ENCODE results near the gene RBMXL2.

The RBMXL2 gene

DNA sequence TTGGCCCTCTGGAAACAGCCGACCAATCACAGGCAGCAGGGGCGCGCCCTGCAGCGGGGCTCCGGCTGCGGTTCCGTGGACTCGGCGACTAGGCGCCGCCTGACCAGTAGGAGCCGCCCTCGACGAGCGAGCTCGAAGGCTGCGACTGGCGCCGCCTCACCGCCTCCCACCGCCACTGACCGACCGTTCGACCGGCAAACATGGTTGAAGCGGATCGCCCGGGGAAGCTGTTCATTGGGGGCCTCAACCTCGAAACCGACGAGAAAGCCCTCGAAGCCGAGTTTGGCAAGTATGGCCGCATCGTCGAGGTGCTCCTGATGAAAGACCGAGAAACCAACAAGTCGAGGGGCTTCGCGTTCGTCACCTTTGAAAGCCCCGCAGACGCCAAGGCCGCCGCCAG is at the start of gene RBMXL2:
Gene RBMXL2 (plus strand): TSS at position 78 of the 400 bp plus-strand sequence. CDS start 123 bp downstream, at position 201.
- no peak for DNase-seq

- DNase-seq, result no peak
These were observed 42.2 kb upstream of the RBMXL2 start for GRCh38 chr11:7046474-7047175.

- DNase-seq, result no peak
These were observed 38.6 kb upstream of the RBMXL2 start for GRCh38 chr11:7050191-7050590.

GRCh38 chr11:7056828-7057513 is 31.8 kb upstream of the RBMXL2 start:
- DNase-seq, result no peak

DNA sequence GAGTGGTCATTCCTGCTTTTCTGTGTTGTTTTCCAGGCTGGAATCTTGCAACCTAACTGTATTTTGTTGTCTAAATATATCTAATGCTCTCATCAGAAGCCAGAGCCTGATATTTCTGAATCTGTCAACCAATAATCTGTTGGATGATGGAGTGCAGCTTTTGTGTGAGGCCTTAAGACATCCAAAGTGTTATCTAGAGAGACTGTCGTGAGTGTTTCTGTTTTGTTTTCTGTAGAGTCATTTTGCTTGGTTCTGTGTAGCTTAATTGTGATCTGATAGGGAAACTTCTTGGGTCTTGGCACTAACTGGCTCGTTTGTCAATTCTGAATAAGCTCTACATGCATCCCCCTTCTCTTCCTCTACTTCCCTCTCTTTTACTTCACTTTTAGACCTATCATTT is 31.2 kb upstream of the RBMXL2 start:
- DNase-seq, result no peak

GRCh38 chr11:7060868-7061267 is 27.9 kb upstream of the RBMXL2 start:
- no peak for DNase-seq

DNA sequence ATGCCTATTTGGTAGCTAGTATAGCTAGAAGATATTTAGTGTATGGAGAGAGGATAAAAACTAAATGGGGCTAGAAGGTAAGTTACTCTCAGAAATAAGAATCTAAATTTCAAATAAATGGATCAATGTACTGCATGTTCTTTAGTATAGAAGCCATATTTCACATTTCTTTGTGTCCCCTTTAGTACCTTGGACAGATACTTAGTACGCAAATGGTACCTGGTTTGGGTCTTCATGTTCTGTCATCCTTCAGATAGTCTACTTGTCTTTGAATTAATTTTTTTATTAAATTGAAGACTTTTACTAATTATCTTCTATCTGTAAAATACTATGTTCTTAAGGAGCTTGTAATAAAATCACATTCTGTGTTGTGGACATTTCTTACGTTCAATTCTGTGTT is 26.3 kb upstream of the RBMXL2 start:
- no peak for DNase-seq

DNA sequence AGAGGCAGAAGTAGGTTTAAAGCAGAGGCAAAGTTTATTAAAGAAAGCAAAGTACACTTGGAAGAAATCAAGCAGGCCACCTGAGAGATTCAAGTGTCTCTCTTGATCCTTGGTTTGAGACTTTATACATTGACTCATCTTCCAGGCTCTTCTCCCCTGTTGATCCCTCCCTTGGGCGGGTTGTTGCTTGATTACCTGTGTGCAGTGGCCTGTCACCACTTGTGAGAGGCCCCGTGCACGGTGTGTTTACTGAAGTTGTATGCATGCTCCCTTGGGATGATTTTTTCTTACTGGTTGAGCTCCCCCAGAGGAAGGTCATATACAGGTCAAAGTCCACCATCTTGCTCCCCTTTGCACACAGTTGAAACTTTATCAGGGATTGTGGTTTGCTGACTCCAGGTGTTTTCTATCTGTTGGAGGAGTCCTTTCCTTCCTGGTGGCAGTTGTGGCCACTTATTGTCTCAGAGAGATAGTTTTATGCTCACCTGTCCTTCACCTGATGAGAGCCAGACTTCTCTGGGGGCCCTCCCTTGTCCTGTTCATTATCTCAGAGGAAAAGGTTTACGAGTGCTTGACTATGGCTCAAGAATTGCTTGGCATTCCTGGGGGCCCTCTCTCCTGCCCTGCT is 16.3 kb upstream of the RBMXL2 start:
- no peak for DNase-seq

DNA sequence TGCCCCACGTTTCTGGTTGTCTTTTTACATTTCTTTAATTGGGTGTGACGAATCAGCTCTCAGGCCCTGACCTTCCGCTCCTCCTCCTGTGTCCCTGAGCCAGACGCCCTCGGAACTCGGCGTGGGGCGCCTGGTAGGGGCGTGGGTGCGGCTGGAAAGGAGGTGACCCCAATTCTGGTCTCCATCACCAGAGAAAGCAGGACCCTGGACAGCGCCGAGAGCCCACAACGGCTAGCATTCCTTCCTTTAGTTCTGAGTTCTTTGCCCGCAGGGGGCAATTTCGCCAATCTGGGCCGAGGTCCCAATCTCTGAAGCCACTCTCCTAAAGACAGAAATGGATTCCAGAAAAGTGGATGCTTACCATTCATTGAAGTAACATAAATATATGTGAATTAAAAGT is 11.7 kb upstream of the RBMXL2 start:
- DNase-seq, result no peak

- no peak for DNase-seq
These were observed 9.2 kb upstream of the RBMXL2 start for GRCh38 chr11:7079545-7080135.

DNA sequence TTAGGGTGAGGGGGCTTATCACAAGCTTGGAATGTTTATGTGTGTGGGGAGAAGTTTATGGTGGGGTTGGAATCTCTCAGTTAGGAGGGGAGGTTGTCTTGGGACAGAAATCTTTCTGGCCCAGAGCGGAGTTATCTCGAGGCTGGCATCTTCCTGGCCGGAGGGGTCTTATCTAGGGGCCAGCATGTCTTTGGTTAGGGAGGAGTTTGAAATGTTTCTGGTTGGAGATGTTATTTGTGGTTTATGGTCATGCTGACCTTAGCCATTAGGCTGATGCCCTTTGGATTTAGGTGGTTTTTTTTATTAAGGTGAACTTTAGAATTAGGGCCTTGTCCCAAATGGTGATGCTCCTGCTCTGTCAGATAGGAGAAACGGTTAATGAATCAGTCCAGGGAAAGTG is 7.9 kb upstream of the RBMXL2 start:
- DNase-seq, result no peak

GRCh38 chr11:7081441-7081840 is 7.4 kb upstream of the RBMXL2 start:
- no peak for DNase-seq

DNA sequence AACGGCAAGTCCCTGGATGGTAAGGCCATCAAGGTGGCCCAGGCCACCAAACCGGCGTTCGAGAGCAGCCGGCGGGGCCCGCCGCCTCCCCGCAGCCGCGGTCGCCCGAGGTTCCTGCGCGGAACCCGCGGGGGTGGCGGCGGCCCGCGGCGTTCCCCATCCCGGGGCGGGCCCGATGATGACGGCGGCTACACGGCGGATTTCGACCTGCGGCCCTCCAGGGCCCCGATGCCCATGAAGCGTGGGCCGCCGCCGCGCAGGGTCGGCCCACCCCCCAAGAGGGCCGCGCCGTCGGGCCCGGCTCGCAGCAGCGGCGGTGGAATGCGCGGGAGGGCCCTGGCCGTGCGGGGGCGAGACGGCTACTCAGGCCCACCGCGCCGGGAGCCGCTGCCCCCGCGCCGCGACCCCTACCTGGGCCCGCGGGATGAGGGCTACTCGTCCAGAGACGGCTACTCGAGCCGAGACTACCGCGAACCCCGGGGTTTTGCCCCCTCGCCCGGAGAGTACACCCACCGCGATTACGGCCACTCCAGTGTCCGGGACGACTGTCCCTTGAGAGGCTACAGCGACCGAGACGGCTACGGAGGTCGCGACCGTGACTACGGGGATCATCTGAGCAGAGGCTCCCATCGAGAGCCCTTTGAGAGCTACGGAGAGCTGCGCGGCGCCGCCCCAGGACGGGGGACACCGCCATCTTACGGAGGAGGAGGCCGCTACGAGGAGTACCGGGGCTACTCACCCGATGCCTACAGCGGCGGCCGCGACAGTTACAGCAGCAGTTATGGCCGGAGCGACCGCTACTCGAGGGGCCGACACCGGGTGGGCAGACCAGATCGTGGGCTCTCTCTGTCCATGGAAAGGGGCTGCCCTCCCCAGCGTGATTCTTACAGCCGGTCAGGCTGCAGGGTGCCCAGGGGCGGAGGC is 792 bp downstream of the RBMXL2 start:
- DNase-seq, result no peak

DNA sequence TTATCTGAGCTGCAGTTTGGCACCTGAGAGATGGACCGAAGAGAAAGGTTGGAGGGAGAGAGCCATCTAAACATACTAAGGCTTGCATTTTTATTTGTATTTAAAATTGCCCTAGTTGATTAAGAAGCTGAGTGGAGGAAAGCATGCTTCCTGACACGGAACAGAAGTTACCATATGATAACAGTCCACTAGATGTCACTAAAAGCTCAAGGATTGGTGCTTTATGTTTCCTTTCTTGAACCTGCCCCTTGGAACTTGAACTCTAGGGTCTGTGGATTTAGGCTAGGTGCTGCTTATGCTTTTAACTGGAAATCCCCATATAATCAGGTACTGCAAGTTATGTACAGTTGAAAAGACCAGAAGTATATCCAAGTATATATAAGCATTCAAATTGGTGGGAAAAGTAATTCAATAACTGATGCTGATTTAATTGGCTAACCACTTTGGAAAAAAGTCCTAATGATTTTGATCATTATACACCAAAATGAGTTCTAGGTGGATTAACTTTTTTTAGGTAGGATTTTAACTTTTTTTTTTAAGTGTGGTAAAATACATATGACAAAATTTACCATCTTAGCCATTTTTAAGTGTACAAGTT is 9.5 kb downstream of the RBMXL2 start:
- DNase-seq, result no peak

DNA sequence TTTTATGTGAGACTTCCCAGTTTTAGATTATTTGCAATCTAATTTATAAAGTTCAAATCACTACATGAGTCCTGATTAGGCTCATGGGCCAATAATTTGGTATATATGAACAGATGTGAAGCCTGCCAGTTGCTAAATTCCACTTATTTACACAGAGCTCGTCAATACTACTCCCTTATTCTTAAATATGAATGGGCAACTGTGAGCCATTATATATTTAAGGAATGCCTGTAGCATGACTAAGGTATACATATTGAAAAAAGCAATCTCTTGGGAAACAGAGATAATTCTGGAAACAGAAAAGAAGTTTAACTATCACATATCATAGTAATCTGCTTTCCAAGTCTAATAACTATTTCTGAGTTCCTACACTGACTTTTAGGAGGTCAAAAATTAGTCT is 27.0 kb downstream of the RBMXL2 start:
- no peak for DNase-seq

DNA sequence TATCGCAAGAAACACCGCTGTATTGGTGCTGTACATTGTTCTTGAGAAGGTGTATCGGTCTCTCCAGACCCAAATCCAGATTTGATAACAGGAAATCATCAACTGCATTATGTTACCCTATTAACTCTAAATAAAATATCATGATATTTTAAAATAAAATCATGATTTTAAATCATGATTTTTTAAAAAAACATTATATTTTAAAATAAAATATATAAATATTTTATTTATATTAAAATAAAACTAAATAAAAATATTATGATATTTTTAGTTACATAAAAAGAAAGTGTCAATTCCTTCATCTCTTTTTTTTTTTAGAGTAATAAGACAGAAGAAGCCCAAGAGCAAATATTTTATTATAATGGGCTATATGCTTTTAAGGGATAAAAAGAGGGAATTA is 27.6 kb downstream of the RBMXL2 start:
- DNase-seq, result no peak

- DNase-seq, result no peak
These were observed 49.3 kb downstream of the RBMXL2 start for GRCh38 chr11:7138051-7138450.

Measured in stimulated activated CD4-positive, alpha-beta T cell treated with anti-CD3 and anti-CD28 coated beads, Interleukin-2, amount 100 ng/mL, for 48 hours (primary cell).